Choroid plexus epithelial cell (primary cell): ENCODE results near the gene CNTN6.

Source experiments
- DNase-seq: peaks from one replicate; pipeline ENCODE4 v3.0.0-alpha.2; 2010; ENCODE audit warnings: low read depth
- H3K4me3 ChIP-seq: 2 replicates; pipeline ENCODE4 v1.5.1; 2011; ENCODE audit warnings: low read depth, mild to moderate bottlenecking, control low read depth, low read length, moderate library complexity
- CTCF ChIP-seq: conservative IDR thresholded peaks from 2 replicates; pipeline ENCODE4 v1.5.1; 2011; ENCODE audit warnings: low read depth, mild to moderate bottlenecking, control low read depth, inconsistent platforms, low read length, moderate library complexity

CNTN6 gene

GRCh38 chr3:1292571-1293071, 199.8 kb downstream of the CNTN6 start:
- no peak overlapping the region for H3K4me3 ChIP-seq
- TF ChIP-seq CTCF = no peak
- no peak for DNase-seq

- DNase-seq = no peak
- no peak overlapping the region for H3K4me3 ChIP-seq
Observed at GRCh38 chr3:1294586-1294985, 201.8 kb downstream of the CNTN6 start.

GRCh38 chr3:1318296-1319005, 225.6 kb downstream of the CNTN6 start:
- no peak for DNase-seq
- no peak for TF ChIP-seq CTCF
- no peak overlapping the region for H3K4me3 ChIP-seq

More at GRCh38 chr3:1294586-1294985, 201.8 kb downstream of the CNTN6 start:
- TF ChIP-seq CTCF = no peak

- H3K4me3 ChIP-seq = no peak overlapping the region
- no peak for DNase-seq
- TF ChIP-seq CTCF = no peak
Observed at GRCh38 chr3:1326546-1326945, 233.7 kb downstream of the CNTN6 start.

GRCh38 chr3:1330107-1330506, 237.3 kb downstream of the CNTN6 start:
- no peak for DNase-seq
- H3K4me3 ChIP-seq = no peak overlapping the region
- no peak for TF ChIP-seq CTCF

- H3K4me3 ChIP-seq = no peak overlapping the region
- no peak for DNase-seq
- TF ChIP-seq CTCF = no peak
Observed at GRCh38 chr3:1346386-1346785, 253.6 kb downstream of the CNTN6 start.

- no peak overlapping the region for H3K4me3 ChIP-seq
- peak; percentile 0 for DNase-seq
- no peak for TF ChIP-seq CTCF
Observed at GRCh38 chr3:1348547-1348946, 255.7 kb downstream of the CNTN6 start.
